DOHH2 (cell line): Measurements from ENCODE around the gene EDC3.

Experiments used
- H3F3A ChIP-seq: fragments of 200-600 bp; sonication (generic), shearing (Covaris generic); 2 replicates; pipeline ENCODE4 v1.6.0; 2016; ENCODE audit warnings: antibody characterized with exemption, mild to moderate bottlenecking; ENCODE audit not compliant: control insufficient read depth, insufficient read depth
- H3K27ac ChIP-seq: fragments of 200-600 bp; sonication (generic); 2 replicates; pipeline ENCODE4 v1.5.1; 2014; ENCODE audit warnings: low read depth, mild to moderate bottlenecking, low read length, moderate library complexity
- H3K27me3 ChIP-seq: fragments of 200-600 bp; sonication (generic); 2 replicates; pipeline ENCODE4 v1.6.1; 2014; ENCODE audit warnings: mild to moderate bottlenecking, low read length, mixed read lengths; ENCODE audit not compliant: control insufficient read depth
- H3K36me3 ChIP-seq: fragments of 200-600 bp; sonication (generic); 2 replicates; pipeline ENCODE4 v1.6.1; 2014; ENCODE audit warnings: mild to moderate bottlenecking, low read length, moderate library complexity, mixed read lengths; ENCODE audit not compliant: control insufficient read depth
- H3K4me1 ChIP-seq: fragments of 200-600 bp; sonication (generic); 2 replicates; pipeline ENCODE4 v1.6.1; 2014; ENCODE audit warnings: mild to moderate bottlenecking, low read length, mixed read lengths; ENCODE audit not compliant: control insufficient read depth
- H3K4me2 ChIP-seq: fragments of 200-600 bp; sonication (generic); 2 replicates; pipeline ENCODE4 v1.6.0; 2014; ENCODE audit warnings: mild to moderate bottlenecking, low read length, moderate library complexity
- H3K4me3 ChIP-seq: fragments of 200-600 bp; sonication (generic); 2 replicates; pipeline ENCODE4 v1.5.1; 2014; ENCODE audit warnings: mild to moderate bottlenecking, low read length, mixed read lengths
- H3K79me2 ChIP-seq: fragments of 200-600 bp; sonication (generic); 2 replicates; pipeline ENCODE4 v1.6.1; 2014; ENCODE audit warnings: mild to moderate bottlenecking, low read length, mixed read lengths; ENCODE audit not compliant: control insufficient read depth
- H3K9me2 ChIP-seq: fragments of 200-600 bp; sonication (generic); replicated peaks from 2 replicates; pipeline ENCODE4 v1.6.1; 2014; ENCODE audit warnings: mild to moderate bottlenecking, low read length, mixed read lengths; ENCODE audit not compliant: control insufficient read depth
- H3K9me3 ChIP-seq: fragments of 200-600 bp; sonication (generic); 2 replicates; pipeline ENCODE4 v1.6.1; 2014; ENCODE audit warnings: antibody characterized with exemption, low read length, mixed read lengths; ENCODE audit not compliant: control insufficient read depth, insufficient read depth
- H4K20me1 ChIP-seq: fragments of 200-600 bp; sonication (generic); 2 replicates; pipeline ENCODE4 v1.6.0; 2014; ENCODE audit warnings: low read depth, mild to moderate bottlenecking, antibody characterized with exemption, low read length, moderate library complexity; ENCODE audit not compliant: control insufficient read depth, insufficient read depth
- EZH2phosphoT487 ChIP-seq: fragments of 200-600 bp; sonication (generic); IDR thresholded peaks from 2 replicates; pipeline ENCODE4 v1.6.1; 2017; ENCODE audit warnings: borderline replicate concordance, mild to moderate bottlenecking, antibody characterized with exemption, low read length, moderate library complexity, mixed read lengths
- TF ChIP-seq, protein P1 (sequence below): fragments of 200-600 bp; sonication (generic); IDR thresholded peaks from one replicate; pipeline ENCODE4 v1.5.1; 2014; ENCODE audit warnings: antibody characterized with exemption, mild to moderate bottlenecking, low read depth, low read length; ENCODE audit not compliant: poor library complexity, severe bottlenecking

EDC3 gene

DNA sequence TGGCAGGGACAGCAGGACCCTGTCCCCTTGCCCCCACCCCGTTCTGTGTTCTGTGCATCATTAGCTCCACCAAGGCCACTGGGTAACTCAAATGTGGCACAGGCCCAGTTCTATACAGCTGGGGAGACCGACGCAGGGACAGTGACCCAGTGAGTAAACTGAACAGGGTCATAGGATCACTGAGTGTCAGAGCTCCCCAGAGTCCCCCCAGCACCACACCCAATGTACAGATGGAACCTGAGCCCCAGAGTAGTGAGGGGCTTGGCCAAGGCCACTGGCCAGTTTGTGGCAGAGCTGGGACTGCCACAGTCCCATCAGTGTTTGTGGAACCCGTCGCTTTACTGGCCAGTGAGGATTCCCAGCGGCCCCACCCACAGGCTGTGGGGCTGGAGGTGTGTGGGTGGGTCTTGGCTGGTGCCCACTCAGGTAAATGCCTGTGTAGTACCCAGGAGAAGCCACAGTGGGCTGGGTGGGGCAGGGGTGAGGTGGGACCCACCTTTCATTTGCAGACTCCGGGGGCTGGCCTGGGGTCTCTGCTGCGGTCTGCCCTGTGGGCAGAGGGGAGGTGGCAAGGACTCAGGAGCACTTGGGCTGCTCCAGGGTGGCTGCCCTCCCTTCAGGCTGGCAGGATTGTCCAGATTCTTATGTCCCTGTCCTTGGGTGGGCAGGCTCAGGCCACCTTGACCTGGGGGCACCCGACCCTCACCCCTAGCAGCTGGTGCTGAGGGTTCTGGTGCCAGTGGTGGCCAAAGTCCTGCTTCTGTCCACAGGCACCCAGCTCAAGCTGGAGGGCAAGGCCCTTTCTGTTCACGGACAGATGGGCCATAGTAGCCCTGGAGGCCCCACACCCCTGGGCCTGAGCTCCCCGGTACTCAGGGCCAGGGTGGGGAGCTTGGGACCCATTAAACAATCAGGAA is 91.8 kb downstream of the EDC3 start:
- TF ChIP-seq, protein P1, sequence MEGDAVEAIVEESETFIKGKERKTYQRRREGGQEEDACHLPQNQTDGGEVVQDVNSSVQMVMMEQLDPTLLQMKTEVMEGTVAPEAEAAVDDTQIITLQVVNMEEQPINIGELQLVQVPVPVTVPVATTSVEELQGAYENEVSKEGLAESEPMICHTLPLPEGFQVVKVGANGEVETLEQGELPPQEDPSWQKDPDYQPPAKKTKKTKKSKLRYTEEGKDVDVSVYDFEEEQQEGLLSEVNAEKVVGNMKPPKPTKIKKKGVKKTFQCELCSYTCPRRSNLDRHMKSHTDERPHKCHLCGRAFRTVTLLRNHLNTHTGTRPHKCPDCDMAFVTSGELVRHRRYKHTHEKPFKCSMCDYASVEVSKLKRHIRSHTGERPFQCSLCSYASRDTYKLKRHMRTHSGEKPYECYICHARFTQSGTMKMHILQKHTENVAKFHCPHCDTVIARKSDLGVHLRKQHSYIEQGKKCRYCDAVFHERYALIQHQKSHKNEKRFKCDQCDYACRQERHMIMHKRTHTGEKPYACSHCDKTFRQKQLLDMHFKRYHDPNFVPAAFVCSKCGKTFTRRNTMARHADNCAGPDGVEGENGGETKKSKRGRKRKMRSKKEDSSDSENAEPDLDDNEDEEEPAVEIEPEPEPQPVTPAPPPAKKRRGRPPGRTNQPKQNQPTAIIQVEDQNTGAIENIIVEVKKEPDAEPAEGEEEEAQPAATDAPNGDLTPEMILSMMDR = no peak
- no peak for TF ChIP-seq EZH2phosphoT487
- Histone ChIP-seq H3K4me1 (no peaks in the 10 kb centered on the region; the same call in 1 of the 2 replicates), H3K27me3 (peaks cover 2% of the 10 kb centered on the region; the same call in 1 of the 2 replicates), H4K20me1 (no peaks in the 10 kb centered on the region), H3F3A (no peaks in the 10 kb centered on the region), H3K4me2 (no peak overlapping the region), H3K36me3 (no peaks in the 10 kb centered on the region), H3K79me2 (no peaks in the 10 kb centered on the region), H3K9me2 (no peaks in the 10 kb centered on the region), H3K27ac (no peak overlapping the region), H3K4me3 (no peak overlapping the region), H3K9me3 (no peaks in the 10 kb centered on the region)

- Histone ChIP-seq H3K4me2 (no peak overlapping the region), H4K20me1 (no peaks in the 10 kb centered on the region), H3K9me3 (no peaks in the 10 kb centered on the region), H3K79me2 (no peaks in the 10 kb centered on the region), H3K4me3 (no peak overlapping the region), H3K4me1 (peaks cover 8% of the 10 kb centered on the region), H3F3A (no peaks in the 10 kb centered on the region), H3K27ac (no peak overlapping the region), H3K36me3 (no peaks in the 10 kb centered on the region), H3K27me3 (peaks cover 2% of the 10 kb centered on the region; the same call in 1 of the 2 replicates), H3K9me2 (no peaks in the 10 kb centered on the region)
- TF ChIP-seq EZH2phosphoT487 = no peak
- TF ChIP-seq, protein P1 = no peak
These were observed 92.6 kb downstream of the EDC3 start for GRCh38 chr15:74603026-74603788.

- peaks cover 13% of the 10 kb centered on the region for H3K4me1 ChIP-seq
- H3K4me3 ChIP-seq = no peak overlapping the region
- no peaks in the 10 kb centered on the region for H3K36me3 ChIP-seq
- no peak for TF ChIP-seq EZH2phosphoT487
- TF ChIP-seq, protein P1 = no peak
- H3K79me2 ChIP-seq = no peaks in the 10 kb centered on the region
- no peaks in the 10 kb centered on the region for H3K9me3 ChIP-seq
- H3K4me2 ChIP-seq = peak overlapping the region; percentile 75; the same call in 1 of the 2 replicates
- no peaks in the 10 kb centered on the region for H3K9me2 ChIP-seq
- no peak overlapping the region for H3K27ac ChIP-seq
- H3F3A ChIP-seq = no peaks in the 10 kb centered on the region
- H3K27me3 ChIP-seq = no peaks in the 10 kb centered on the region
- H4K20me1 ChIP-seq = no peaks in the 10 kb centered on the region
These were observed 96.7 kb downstream of the EDC3 start for GRCh38 chr15:74599156-74599555.
